Esophagus (tissue), 2 donors: ENCODE measurements around the gene GOSR2. TPM values are rescaled to one million over a fixed set of nuclear protein-coding genes. Genes with fewer than 3 reads are reported as not detected.

Experiments used
- H3K27ac ChIP-seq, 2 donors: one replicate each; pipeline ENCODE4 v1.5.1; 2013; ENCODE audit warnings: low read depth in 2 of 2, mild to moderate bottlenecking in 2 of 2, inconsistent platforms in 1 of 2, low read length in 1 of 2, moderate library complexity in 1 of 2
- H3K27me3 ChIP-seq, 2 donors: one replicate each; pipeline ENCODE4 v1.6.1; 2013; ENCODE audit warnings: low read length in 2 of 2, control low read depth in 1 of 2, mild to moderate bottlenecking in 1 of 2; ENCODE audit not compliant: insufficient read depth in 2 of 2, control insufficient read depth in 1 of 2
- H3K36me3 ChIP-seq, 2 donors: one replicate each; pipeline ENCODE4 v1.6.1; 2013; ENCODE audit warnings: low read length in 1 of 2; ENCODE audit not compliant: control insufficient read depth in 2 of 2, insufficient read depth in 2 of 2
- H3K4me1 ChIP-seq, 2 donors: one replicate each; pipeline ENCODE4 v1.6.1; 2013; ENCODE audit warnings: low read length in 1 of 2; ENCODE audit not compliant: control insufficient read depth in 2 of 2, insufficient read depth in 2 of 2
- H3K4me3 ChIP-seq, 2 donors: one replicate each; pipeline ENCODE4 v1.5.1; 2013; ENCODE audit warnings: low read length in 2 of 2, mild to moderate bottlenecking in 2 of 2, low read depth in 1 of 2, moderate library complexity in 1 of 2
- H3K9me3 ChIP-seq, 2 donors: one replicate each; pipeline ENCODE4 v1.6.1; 2013; ENCODE audit warnings: mild to moderate bottlenecking in 2 of 2, low read depth in 1 of 2, low read length in 1 of 2, moderate library complexity in 1 of 2; ENCODE audit not compliant: control insufficient read depth in 2 of 2, insufficient read depth in 1 of 2
- WGBS, 2 donors: extraction: QIAGEN DNeasy Blood & Tissue Kit; methylation state at CpG; one replicate each; pipeline ENCODE4 v1.1.7; 2013; 5-methylcytosine and 5-hydroxymethylcytosine counted together
- polyA plus RNA-seq, 2 donors: library from polyadenylated mRNA; stranded (reverse); fragments of 200-250 nt; gene quantifications; one replicate each; pipeline ENCODE4 v1.2.3, GENCODE V29; 2013
- donor health status: healthy with polysubstance abuse.
- donor health status: Bipolar disorder and iron deficiency.

The GOSR2 gene
- polyA plus RNA-seq, 2 donors = 12.3 to 17.8 TPM

GRCh38 chr17:46889992-46890564, 32.9 kb upstream of the GOSR2 start:
- H3K4me3 ChIP-seq = no peak overlapping the region
- peaks cover 0 to 6% of the 10 kb centered on the region in 2 donors for H3K27me3 ChIP-seq
- H3K4me1 ChIP-seq = no peaks in the 10 kb centered on the region
- H3K36me3 ChIP-seq = no peaks in the 10 kb centered on the region
- H3K9me3 ChIP-seq = peaks cover 0 to 3% of the 10 kb centered on the region in 2 donors
- WGBS, 2 donors = 55 to 59% methylated on average over 13 of the region's 13 CpGs
- H3K27ac ChIP-seq = no peak overlapping the region

GRCh38 chr17:46890638-46891037, 32.3 kb upstream of the GOSR2 start:
- H3K4me3 ChIP-seq = no peak overlapping the region
- WGBS, 2 donors = 61 to 76% methylated on average over 6 of the region's 6 CpGs
- H3K36me3 ChIP-seq = no peaks in the 10 kb centered on the region
- no peaks in the 10 kb centered on the region for H3K4me1 ChIP-seq
- no peak overlapping the region for H3K27ac ChIP-seq
- peaks cover 0 to 3% of the 10 kb centered on the region in 2 donors for H3K9me3 ChIP-seq
- H3K27me3 ChIP-seq = peaks cover 0 to 6% of the 10 kb centered on the region in 2 donors

- 55 to 66% methylated on average over 4 of the region's 4 CpGs for WGBS, 2 donors
Measured at GRCh38 chr17:46892192-46892703, 30.7 kb upstream of the GOSR2 start.

GRCh38 chr17:46894024-46894423, 28.9 kb upstream of the GOSR2 start:
- H3K4me1 ChIP-seq = no peaks in the 10 kb centered on the region
- H3K27ac ChIP-seq = no peak overlapping the region
- no peak overlapping the region for H3K4me3 ChIP-seq
- H3K27me3 ChIP-seq = peaks cover 2 to 6% of the 10 kb centered on the region in 2 donors
- H3K9me3 ChIP-seq = peaks cover 0 to 3% of the 10 kb centered on the region in 2 donors
- H3K36me3 ChIP-seq = no peaks in the 10 kb centered on the region
- WGBS, 2 donors = 74 to 81% methylated on average over 9 of the region's 9 CpGs

More at GRCh38 chr17:46892192-46892703, 30.7 kb upstream of the GOSR2 start:
- H3K27ac ChIP-seq = no peak overlapping the region
- H3K9me3 ChIP-seq = peaks cover 0 to 3% of the 10 kb centered on the region in 2 donors
- H3K4me3 ChIP-seq = no peak overlapping the region
- peaks cover 0 to 6% of the 10 kb centered on the region in 2 donors for H3K27me3 ChIP-seq
- no peaks in the 10 kb centered on the region for H3K36me3 ChIP-seq
- no peaks in the 10 kb centered on the region for H3K4me1 ChIP-seq

GRCh38 chr17:46894476-46895151, 28.3 kb upstream of the GOSR2 start:
- no peak overlapping the region for H3K27ac ChIP-seq
- H3K4me3 ChIP-seq = no peak overlapping the region
- peaks cover 4 to 6% of the 10 kb centered on the region in 2 donors for H3K27me3 ChIP-seq
- WGBS, 2 donors = 38 to 40% methylated on average over 29 of the region's 29 CpGs
- no peaks in the 10 kb centered on the region for H3K4me1 ChIP-seq
- H3K9me3 ChIP-seq = peaks cover 0 to 3% of the 10 kb centered on the region in 2 donors
- no peaks in the 10 kb centered on the region for H3K36me3 ChIP-seq

GRCh38 chr17:46895171-46895570, 27.8 kb upstream of the GOSR2 start:
- Histone ChIP-seq H3K27me3 (peaks cover 4 to 6% of the 10 kb centered on the region in 2 donors), H3K4me1 (no peaks in the 10 kb centered on the region), H3K9me3 (peaks cover 0 to 3% of the 10 kb centered on the region in 2 donors), H3K27ac (no peak overlapping the region), H3K36me3 (no peaks in the 10 kb centered on the region), H3K4me3 (no peak overlapping the region)
- 79 to 80% methylated on average over 9 of the region's 9 CpGs for WGBS, 2 donors

- no peaks in the 10 kb centered on the region for H3K4me1 ChIP-seq
- no peak overlapping the region for H3K4me3 ChIP-seq
- H3K36me3 ChIP-seq = no peaks in the 10 kb centered on the region
- WGBS, 2 donors = 83 to 85% methylated on average over 9 of the region's 9 CpGs
- peaks cover 4 to 6% of the 10 kb centered on the region in 2 donors for H3K27me3 ChIP-seq
- H3K27ac ChIP-seq = no peak overlapping the region
- peaks cover 0 to 3% of the 10 kb centered on the region in 2 donors for H3K9me3 ChIP-seq
Measured at GRCh38 chr17:46896991-46897390, 26.0 kb upstream of the GOSR2 start.

GRCh38 chr17:46898364-46898763, 24.6 kb upstream of the GOSR2 start:
- 61% methylated on average over 2 of the region's 2 CpGs for WGBS, 2 donors
- H3K36me3 ChIP-seq = no peaks in the 10 kb centered on the region

GRCh38 chr17:46898860-46899259, 24.1 kb upstream of the GOSR2 start:
- peaks cover 3 to 4% of the 10 kb centered on the region in 2 donors for H3K27me3 ChIP-seq
- H3K9me3 ChIP-seq = peaks cover 0 to 3% of the 10 kb centered on the region in 2 donors
- no peak overlapping the region for H3K27ac ChIP-seq
- no peaks in the 10 kb centered on the region for H3K36me3 ChIP-seq
- H3K4me1 ChIP-seq = no peaks in the 10 kb centered on the region
- H3K4me3 ChIP-seq = no peak overlapping the region
- 96 to 97% methylated on average over 5 of the region's 5 CpGs for WGBS, 2 donors

More at GRCh38 chr17:46898364-46898763, 24.6 kb upstream of the GOSR2 start:
- no peaks in the 10 kb centered on the region for H3K4me1 ChIP-seq
- no peak overlapping the region for H3K27ac ChIP-seq
- no peak overlapping the region for H3K4me3 ChIP-seq
- H3K9me3 ChIP-seq = peaks cover 0 to 3% of the 10 kb centered on the region in 2 donors
- H3K27me3 ChIP-seq = peaks cover 4 to 5% of the 10 kb centered on the region in 2 donors
